NCI-H524 (cell line): ENCODE data around the gene DRC1.

Experiments used
- DNase-seq, 2 experiments: peaks; one replicate each; lab custom pipeline; 2025; lab: John Stamatoyannopoulos, UW

DRC1 gene

DNA sequence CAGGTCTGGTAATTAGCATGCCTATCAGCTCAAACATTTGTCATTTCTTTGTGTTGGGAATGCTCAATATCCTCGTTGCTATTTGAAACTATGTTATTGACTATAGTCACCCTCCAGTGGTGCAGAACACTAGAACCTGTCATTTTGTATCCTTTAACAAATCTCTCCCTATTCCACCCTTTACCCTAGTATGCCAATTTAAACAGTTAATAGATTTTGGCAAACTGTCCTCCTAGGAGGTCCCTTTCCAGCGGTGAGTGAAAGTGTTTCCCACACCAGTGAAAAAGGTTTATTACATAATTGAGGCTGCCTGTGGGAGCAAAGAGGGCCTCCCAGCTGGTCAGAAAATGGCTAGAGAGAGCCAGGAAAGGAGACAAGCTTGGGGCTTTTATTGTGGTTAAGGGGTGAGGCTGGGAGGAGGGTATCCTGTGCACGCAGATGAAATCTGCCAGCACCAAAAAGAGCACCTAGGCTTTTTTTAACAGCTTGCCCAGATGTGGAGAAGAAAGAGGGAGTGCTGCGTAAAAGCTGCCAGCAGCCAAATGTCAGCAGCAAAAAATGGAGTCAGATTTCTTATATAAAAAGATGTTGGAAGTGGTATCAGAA is 1.8 kb upstream of the DRC1 start:
- no peak for DNase-seq

DNA sequence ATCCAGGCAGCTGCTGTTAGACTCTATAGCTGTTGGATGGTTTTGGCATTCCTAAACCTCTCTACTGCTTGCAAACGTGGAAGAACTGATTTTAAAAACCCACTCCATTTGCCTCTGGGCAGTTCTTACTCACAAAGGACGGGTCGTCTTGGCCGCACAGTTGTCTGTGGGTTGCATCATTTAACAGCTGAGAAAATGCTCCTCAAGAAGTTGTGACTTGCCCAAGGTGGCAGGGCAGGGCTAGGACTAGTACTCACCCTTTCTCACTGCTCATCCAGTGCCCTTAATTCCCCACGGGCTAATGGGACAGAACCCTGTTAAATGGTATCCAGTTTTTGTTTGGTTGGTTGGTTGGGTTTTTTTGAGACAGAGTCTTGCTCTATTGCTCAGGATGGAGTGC is 997 bp upstream of the DRC1 start:
- DNase-seq, result no peak

DNA sequence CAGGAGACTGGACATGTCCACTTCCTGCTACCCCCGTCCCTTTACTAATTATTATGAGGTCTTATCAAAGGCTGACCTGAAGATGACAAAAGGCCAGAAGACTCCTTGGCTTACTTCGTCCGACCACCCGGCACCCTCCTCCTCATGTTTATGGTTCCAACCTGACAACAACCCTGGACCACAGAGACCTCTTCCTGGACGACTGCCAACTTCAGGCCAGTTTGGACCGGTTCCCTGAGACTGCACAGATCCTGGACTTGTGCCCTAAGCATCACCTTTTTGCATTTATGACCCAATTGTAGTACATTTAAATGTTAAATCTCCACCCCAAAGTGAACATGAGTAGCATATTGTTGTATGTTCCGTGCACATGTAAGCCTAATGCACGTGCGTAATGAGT is 5.8 kb downstream of the DRC1 start:
- no peak for DNase-seq

DNA sequence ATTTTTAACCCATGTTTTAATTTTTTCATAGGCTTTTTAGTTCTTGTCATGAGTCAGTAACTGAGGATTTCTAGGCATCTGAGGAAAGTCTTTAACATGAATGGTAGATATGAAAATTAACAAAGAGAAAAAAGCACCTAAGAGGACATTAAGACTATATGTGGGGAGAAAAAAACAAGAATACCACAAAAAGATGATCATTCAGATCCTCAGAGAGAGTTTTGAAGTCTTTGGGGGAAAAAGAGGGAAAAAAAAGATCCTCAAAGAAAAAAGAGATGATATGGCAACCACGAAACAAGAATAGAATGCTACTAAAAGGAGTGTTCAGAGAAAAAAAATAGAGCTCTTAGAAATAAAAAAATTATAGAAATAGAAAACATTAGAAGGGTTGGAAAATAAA is 8.1 kb downstream of the DRC1 start:
- DNase-seq, result no peak

DNA sequence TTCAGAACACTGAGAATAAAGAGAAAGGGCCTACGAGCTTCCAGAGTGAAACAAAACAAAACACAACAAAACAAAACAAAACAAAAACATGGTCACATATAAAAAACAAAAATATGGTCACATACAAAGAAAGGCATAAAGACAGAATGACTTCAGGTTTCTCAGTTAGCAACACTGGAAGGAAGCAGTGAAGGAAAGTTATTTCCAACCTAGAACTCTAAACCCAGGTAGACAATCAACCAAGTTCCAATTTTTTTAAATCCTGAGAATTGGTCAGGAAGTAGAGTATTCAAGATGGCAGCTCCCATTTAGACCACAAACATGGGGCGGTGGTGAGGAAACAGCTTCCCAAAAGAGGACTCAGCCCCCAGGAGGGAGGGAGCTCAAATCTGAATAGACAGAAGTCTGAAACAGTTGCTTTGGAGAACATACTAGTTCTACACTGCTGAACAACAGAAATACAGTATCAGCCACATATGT is 9.1 kb downstream of the DRC1 start:
- no peak for DNase-seq

DNA sequence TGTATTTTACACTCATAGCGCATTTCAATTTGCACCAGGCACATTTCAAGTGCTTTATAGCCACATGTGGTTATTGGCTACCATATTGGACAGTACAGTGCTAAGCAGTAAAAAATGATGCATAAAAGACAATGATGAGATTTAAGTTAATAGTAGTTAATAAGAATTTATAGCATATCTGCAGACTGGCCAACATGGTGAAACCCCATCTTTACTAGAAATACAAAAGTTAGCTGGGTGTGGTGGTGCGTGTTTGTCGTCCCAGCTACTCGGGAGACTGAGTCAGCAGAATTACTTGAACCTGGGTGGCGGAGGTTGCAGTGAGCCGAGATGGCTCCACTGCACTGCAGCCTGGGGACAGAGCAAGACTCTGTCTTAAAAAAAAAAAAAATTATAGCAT is 9.7 kb downstream of the DRC1 start:
- DNase-seq, result no peak

DNA sequence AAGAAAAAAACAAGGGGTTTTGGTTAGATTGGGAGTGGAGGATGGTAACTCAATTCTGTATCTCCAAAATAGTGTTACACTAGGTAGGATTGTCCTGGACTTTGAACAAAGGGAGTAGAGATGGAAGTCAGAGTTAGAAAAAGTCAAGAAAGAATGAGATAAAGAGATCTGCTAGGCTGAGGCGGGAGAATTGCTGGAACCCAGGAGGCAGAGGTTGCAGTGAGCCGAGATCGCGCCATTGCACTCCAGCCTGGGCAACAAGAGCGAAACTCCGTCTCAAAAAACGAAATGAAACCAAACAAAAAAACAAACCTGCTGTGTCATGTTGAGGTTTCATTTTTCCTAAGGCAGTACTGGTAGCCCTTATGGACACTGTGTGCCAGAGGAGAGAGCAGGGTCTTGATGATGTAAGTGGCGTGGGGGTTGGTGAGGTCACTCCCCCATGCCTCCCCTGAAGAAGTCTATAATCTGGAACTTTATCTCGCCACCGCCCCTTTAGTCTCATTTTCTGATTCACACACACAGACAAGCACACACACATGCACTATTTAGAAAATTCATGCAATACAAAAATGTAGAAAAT is 10.5 kb downstream of the DRC1 start:
- DNase-seq, result no peak

DNA sequence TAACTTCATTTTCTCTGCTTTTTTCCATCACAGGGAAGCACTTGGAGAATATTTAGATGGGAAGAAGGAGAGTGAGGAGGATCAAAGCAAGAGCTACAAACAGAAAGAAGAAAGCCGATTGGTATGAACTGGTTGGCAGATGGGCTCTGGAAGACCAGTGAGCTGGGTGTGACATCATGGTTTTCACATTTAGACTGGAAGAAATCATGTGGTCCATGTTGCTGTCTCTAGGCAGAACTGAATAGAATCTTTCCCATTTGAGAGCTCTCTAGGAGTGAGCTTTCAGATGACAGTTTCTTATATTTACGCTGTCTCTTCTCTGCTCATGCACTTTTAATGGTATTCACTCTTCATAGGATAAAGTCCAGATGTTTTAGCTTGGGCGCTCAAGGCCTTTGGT is 12.6 kb downstream of the DRC1 start:
- DNase-seq, result peak in 1 of 2 experiments; percentile 28

DNA sequence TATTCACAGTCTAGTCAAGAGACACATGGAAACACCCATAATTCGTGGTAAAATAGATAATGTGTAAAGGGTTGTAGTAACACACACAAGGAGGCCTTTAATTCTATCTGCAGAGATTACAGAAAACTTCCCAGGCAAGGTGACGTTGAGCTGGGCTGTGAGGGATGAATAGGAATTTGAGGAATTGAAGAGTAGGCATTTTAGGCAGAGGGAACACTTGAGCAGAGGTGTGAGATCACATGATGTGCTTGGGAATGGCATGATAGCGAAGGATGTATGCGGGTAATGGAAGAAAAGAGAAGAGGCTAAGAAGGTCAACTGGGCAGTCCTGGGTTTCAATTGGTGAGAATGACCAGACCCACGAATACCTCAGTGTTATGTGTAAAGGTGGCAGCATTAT is 20.2 kb downstream of the DRC1 start:
- DNase-seq, result no peak

DNA sequence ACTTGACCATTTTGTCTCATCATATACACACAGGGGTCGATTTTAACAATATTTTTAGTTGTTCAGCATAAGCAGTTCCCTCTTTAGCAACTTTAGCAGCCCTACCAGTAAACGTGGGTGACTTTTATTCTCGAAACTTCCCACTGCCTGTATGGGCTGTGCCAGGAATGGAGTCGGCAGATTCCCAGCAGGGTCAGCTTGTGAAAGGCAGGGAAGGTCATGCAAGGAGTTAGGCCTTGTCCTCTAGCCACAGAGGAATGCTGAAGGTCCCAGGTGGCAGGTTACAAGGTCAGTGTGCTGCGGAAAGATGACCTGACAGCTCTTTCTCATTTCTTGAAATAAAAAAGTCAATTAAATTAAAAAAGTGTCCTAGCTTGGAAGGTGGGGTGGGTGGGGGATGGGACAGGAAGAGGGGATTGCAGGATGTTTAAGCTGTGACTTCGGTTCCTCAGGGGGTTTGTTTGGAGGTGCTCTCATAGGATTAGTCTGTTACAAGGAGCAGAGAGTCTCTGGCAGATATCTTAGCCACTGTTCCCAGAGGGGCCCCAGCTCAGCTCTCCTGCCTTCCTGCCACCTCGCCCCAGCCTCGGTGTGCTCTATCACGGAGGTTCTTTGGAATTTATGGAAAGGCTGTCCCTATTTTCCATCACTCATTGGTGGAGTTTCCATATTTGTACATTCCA is 21.4 kb downstream of the DRC1 start:
- DNase-seq, result no peak

DNA sequence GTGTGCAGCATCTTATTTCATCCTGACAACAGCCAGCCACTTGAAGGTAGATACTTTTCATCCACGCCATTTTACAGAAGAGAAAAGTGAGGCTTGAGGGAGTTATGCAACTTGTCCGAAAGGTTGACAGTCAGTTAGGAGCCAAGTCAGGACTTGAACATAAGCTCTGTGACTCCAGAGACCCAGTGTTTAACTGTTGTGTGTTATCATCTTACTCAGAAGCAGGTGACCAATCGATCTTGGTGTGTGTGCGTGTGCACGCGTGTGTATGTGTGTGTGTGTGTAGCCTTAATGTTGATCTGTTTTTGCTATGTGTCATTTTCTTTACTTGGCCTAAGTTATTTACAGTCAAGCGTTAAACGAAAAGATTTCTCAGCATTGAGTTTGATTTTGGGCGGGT is 22.0 kb downstream of the DRC1 start:
- DNase-seq, result no peak

DNA sequence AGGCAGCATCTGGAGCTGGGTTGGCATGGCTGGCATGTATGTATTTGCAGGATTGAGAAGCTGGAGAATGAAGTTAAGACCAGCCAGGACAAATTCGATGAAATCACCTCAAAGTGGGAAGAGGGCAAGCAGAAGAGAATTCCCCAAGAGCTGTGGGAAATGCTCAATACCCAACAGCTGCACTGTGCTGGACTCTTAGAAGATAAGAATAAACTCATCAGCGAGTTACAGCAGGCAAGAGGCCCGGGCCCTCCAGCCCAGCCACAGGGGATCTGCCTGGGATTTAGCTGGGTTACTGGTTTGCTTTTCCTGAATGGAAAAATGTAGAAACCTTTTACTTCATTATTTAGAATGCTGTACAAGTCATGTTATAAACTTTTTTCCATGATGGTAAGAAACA is 22.5 kb downstream of the DRC1 start:
- DNase-seq, result no peak

DNA sequence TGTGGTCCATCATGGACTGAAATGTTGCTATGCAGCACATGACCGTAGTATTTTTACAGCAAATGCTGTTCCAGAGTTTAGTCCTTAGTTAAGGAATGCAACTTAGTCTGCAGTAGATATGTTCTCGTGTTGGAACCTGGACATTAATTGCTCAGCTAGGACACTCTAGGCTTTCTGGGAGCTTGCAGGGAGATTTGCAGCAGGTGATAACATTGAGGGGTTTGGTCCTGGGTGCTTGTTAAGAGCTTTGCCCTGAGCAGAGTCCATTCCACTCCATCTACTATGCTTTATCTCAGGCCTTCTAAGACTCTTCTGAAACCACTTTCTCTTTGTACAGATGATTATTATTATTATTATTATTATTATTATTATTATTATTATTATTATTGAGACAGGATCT is 27.1 kb downstream of the DRC1 start:
- DNase-seq, result no peak

DNA sequence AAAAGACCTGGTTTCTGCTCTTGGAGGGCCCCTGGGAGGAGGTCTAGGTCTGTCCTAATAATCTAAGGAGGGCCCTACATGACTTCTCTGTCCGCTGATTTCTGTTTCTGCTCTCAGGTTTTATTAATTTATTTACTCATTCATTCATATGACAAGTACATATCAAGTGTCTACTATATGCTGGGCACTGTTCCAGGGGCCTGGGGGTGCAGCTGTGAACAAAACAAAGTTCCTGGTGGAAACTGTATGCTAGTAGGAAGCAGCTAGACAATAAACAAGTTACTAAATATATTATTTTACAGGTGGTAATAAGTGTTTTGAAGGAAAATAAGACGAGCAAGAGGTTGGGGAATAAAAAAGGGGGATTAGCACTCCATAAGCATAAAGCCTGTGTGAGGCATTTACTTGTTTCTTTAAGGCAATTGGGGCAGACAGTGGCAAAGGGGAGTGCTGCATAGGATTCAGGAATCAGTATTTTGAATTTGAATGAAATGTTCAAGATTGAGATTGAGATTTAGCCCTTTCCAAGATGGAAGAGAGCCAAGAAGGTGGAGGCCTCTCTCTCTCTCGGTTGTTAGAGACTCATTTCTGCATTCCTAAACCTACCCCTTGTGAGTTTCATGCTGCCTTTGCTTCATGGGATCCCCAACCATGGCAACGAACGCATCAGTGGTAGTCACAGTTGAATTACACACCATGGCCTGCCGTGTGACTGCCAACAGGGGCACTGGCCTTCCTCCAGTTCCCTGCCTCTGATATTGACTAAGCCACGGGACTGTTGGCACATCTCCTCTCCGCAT is 28.3 kb downstream of the DRC1 start:
- peak; percentile 16 to 80 for DNase-seq

DNA sequence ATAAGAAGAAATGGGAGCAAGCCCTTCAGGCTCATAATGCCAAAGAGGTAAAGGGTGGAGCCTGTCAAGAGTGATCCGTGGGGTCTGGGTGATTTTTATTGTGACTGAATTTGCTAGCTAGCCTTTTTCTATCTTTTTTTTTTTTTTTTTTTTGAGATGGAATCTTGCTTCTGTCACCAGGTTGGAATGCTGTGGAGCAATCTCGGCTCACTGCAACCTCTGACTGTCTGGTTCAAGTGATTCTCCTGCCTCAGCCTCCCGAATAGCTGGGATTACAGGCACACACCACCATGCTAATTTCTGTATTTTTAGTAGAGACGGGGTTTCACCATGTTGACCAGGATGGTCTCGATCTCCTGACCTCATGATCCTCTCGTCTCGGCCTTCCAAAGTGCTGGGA is 29.1 kb downstream of the DRC1 start:
- DNase-seq, result no peak

DNA sequence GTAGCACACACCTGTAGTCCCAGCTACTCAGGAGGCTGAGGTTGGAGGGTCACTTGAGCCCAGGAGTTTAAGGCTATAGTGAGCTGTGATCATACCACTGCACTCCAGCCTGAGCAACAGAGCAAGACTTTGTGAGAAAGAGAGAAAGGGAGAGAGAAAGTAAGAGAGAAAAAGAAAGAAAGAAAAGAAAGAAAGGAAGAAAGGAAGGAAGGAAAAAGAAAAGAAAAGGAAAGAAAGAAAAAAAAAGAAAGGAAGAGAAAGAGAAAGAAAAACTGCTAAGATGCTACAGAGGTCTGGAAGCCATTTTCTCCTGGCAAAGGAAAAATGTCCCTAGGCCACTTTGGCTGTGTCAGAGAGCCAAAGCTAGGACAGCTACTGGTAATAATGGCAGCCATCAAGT is 30.6 kb downstream of the DRC1 start:
- no peak for DNase-seq

DNA sequence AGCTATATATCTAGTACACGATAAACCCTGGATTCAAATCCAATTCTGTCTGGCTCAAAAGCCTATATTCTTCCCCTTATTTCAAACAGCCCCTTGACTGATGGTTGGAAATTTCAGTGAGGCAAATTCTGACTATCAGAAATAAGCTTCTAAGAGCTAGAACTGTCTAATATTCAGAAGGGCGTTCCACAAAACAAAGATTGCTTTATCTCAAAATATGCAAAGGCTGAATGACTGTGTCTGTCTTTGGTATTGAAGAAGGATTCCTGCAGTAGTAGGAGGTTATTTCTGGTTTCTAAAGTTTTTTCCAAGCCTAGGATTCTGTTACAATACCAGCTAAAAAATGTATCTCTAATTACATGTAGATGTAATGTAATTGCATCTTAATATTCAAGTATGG is 31.1 kb downstream of the DRC1 start:
- DNase-seq, result no peak

DNA sequence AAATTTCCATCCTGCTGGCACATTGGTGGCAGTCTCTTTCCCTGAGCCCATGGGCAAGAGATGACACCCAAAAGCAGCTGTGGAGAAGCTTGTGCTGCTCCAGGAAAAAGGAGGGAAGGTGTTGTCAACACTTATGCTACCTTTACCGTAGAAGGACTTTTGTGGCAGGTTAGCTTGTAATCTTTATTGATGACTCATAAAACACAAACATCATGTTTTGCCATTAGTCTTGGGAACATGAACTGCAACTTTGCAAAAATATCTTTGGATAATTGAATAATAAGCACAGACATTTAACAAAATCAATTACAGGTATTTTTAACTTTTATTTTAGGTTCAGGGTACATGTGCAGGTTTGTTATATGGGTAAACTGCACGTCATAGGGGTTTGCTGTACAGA is 33.4 kb downstream of the DRC1 start:
- no peak for DNase-seq

DNA sequence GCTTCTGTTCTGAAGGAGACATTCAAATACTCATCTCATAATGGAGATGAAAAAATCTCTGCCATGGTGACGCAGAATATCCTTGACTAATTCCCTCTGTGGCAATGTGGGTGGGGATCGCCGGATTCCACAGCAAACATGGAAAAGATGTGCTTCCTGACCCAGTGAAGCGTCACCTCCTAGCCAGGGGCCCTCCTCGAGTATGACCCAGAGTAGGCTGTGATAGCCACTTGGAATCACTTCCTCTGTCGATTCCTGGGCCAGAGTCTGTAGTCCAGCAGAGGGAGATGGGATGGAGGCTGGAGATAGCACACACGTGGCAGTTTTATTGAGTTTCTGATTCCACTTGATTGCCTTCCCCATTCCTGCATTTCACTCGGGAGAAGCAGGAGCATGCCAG is 36.8 kb downstream of the DRC1 start:
- peak; percentile 61 to 82 for DNase-seq

DNA sequence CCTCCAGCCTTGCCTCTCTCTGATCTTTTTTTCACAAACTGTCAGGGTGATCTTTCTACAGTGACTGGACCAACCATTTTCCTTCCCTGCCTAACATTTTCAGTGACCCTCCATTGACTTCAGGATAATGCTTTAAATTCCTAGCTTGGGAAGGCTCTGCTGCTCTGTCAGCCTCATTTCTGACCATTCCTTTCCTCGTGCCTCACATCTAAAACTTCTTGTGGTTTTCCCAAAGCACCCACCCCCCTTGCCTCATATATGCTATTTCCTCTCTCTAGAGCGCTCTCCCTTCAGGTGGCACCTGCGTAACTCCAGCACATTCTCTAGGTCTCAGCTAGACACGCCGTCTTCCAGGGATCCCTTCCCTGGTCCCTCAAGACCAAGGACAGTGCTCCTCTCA is 37.2 kb downstream of the DRC1 start:
- no peak for DNase-seq

DNA sequence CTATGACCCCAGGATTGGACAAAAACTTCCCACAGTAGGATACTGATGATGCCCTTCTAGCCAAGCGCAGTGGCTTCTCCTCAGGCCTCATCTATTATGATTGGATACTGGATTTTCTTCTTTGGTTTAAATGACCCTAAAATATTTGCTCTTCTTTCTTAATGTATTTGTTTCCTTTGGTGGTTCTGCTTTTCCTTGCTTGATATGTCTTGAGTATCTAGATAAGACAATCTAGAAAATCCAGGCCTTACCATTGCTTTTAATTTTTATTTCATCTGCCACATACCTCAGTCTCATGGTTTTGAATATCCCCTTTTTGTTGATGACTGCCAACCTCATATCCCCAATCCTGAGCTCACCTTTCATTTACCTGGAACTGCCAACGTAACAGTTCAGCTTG is 40.6 kb downstream of the DRC1 start:
- no peak for DNase-seq

DNA sequence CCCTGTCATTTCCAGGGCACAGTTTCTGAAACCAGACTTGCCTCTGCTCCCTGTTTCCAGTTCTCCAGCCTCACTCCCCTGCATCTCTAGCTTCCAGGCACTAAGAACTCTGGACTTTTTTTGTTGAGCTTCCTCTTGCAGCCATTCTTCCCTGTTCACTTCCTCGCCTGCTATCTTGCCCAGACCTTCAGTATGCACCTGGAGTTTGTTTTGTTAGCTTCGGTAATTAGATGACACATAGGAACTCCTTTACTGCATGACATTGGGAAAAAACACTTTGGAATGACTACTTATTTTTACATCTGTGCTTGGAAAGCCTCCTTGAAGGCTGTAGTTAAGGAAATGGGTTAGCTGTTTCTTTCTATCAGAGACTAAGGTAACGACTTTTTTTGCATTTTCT is 41.0 kb downstream of the DRC1 start:
- no peak for DNase-seq

DNA sequence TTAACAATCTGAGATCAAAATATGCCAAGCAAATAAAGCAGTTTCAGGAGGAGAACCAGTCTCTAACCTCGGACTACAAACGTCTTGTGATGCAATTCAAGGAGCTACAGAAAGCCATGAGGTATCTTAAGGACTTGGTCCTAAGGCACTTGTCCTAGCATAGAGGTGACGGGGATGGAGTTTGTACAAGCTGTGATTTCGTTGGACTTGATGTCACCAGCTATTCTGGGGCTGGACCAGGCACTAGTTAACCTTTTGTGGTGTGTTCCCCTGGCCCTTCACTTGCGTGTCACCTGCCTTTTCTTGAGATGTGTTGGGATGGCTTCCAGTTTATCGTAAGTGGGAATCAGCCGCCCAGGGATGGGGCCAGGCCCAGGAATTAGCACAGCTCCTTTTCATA is 42.5 kb downstream of the DRC1 start:
- no peak for DNase-seq
